ENCODE results near the gene EIF4G3.

The EIF4G3 gene

DNA sequence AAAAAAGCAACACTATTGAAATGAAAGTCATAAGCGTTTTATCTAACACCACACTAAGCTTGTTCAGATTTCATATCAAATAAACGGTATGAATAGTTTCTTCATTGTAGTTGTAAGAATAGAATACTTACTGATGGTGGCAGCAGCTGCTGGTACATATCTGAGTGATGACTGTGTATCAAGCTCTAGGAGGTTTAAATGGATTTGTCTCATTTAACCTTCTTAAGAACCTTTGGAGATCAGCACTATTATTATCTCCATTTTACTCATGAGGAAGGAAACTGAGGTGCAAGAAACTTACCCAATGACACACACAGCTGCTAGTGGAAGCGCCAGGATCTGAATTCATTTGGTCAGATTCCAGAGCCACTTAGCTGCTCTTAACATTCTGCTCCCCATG, 104.0 kb downstream of the EIF4G3 start:
- TF ChIP-seq, protein P1, sequence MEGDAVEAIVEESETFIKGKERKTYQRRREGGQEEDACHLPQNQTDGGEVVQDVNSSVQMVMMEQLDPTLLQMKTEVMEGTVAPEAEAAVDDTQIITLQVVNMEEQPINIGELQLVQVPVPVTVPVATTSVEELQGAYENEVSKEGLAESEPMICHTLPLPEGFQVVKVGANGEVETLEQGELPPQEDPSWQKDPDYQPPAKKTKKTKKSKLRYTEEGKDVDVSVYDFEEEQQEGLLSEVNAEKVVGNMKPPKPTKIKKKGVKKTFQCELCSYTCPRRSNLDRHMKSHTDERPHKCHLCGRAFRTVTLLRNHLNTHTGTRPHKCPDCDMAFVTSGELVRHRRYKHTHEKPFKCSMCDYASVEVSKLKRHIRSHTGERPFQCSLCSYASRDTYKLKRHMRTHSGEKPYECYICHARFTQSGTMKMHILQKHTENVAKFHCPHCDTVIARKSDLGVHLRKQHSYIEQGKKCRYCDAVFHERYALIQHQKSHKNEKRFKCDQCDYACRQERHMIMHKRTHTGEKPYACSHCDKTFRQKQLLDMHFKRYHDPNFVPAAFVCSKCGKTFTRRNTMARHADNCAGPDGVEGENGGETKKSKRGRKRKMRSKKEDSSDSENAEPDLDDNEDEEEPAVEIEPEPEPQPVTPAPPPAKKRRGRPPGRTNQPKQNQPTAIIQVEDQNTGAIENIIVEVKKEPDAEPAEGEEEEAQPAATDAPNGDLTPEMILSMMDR (IDR thresholded peaks at IDR 0.05; ENCODE audit: low read depth, low read length), result no peak
- DNase-seq, result no peak
- Histone ChIP-seq H3K4me3 (ENCODE audit: low read depth, low read length) (no peak overlapping the region), H3K27ac (no peak overlapping the region), H3K27me3 (ENCODE audit: insufficient read depth, low read depth, severe bottlenecking) (no peaks in the 10 kb centered on the region), H3K36me3 (no peaks in the 10 kb centered on the region), H3K9me3 (ENCODE audit: severe bottlenecking) (no peaks in the 10 kb centered on the region)

- no peak overlapping the region for H3K4me3 ChIP-seq (ENCODE audit: low read depth, low read length)
- H3K27me3 ChIP-seq (ENCODE audit: insufficient read depth, low read depth, severe bottlenecking), result no peaks in the 10 kb centered on the region
- TF ChIP-seq, protein P1 (IDR thresholded peaks at IDR 0.05; ENCODE audit: low read depth, low read length), result no peak
- DNase-seq, result no peak
- no peaks in the 10 kb centered on the region for H3K9me3 ChIP-seq (ENCODE audit: severe bottlenecking)
- no peak overlapping the region for H3K27ac ChIP-seq
- H3K36me3 ChIP-seq, result no peaks in the 10 kb centered on the region
Measured at GRCh38 chr1:21069549-21069948, 107.1 kb downstream of the EIF4G3 start.

- no peaks in the 10 kb centered on the region for H3K27me3 ChIP-seq (ENCODE audit: insufficient read depth, low read depth, severe bottlenecking)
- no peak for DNase-seq
- H3K9me3 ChIP-seq (ENCODE audit: severe bottlenecking), result no peaks in the 10 kb centered on the region
- H3K27ac ChIP-seq, result no peak overlapping the region
- TF ChIP-seq, protein P1 (IDR thresholded peaks at IDR 0.05; ENCODE audit: low read depth, low read length), result no peak
- no peak overlapping the region for H3K4me3 ChIP-seq (ENCODE audit: low read depth, low read length)
- H3K36me3 ChIP-seq, result no peaks in the 10 kb centered on the region
Measured at GRCh38 chr1:21068937-21069336, 107.8 kb downstream of the EIF4G3 start.

DNA sequence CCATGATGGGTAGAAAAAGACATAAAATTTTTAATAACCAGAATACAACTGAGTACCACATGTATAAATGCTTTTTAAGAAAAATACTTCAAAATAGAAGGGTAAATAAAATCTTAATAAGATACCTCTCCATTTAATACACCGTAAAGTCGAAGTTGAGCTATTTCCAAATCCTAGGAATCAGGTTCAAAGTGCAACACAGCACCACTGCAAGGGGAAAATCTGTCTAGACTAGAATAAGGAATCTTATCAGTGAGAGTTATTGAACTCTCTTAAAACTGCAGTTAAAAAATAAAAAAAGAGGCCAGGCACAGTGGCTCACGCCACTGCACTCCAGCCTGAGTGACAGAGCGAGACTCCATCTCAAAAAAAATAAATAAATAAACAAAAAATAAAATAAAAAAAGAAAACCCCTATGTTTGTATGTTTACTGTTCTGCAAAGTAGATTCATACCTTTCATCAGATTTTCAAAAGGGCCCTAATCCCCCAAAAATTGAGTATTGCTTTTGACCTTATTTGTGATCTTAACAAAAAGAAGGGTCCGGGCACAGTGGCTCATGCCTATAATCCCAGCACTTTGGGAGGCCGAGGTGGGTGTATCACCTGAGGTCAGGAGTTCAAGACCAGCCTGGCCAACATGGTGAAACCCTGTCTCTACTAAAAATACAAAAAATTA, 109.0 kb downstream of the EIF4G3 start:
- Histone ChIP-seq H3K27ac (no peak overlapping the region), H3K27me3 (ENCODE audit: insufficient read depth, low read depth, severe bottlenecking) (no peaks in the 10 kb centered on the region), H3K4me3 (ENCODE audit: low read depth, low read length) (no peak overlapping the region), H3K36me3 (no peaks in the 10 kb centered on the region), H3K9me3 (ENCODE audit: severe bottlenecking) (no peaks in the 10 kb centered on the region)
- TF ChIP-seq, protein P1 (IDR thresholded peaks at IDR 0.05; ENCODE audit: low read depth, low read length), result no peak
- no peak for DNase-seq

- Histone ChIP-seq H3K27ac (no peak overlapping the region), H3K4me3 (ENCODE audit: low read depth, low read length) (no peak overlapping the region), H3K27me3 (ENCODE audit: insufficient read depth, low read depth, severe bottlenecking) (no peaks in the 10 kb centered on the region), H3K9me3 (ENCODE audit: severe bottlenecking) (no peaks in the 10 kb centered on the region), H3K36me3 (no peaks in the 10 kb centered on the region)
- TF ChIP-seq, protein P1 (IDR thresholded peaks at IDR 0.05; ENCODE audit: low read depth, low read length), result no peak
- DNase-seq, result no peak
Measured at GRCh38 chr1:21066356-21067012, 110.2 kb downstream of the EIF4G3 start.
